HG03520 (cell line): ENCODE data around the gene MPPED2.

Experiments used
- ATAC-seq: cut with Tn5 transposase; IDR thresholded peaks from one replicate; pipeline ENCODE4 v1.9.1; 2021; ENCODE audit warnings: mild to moderate bottlenecking, moderate library complexity; ENCODE audit not compliant: unreplicated experiment

Gene MPPED2

DNA sequence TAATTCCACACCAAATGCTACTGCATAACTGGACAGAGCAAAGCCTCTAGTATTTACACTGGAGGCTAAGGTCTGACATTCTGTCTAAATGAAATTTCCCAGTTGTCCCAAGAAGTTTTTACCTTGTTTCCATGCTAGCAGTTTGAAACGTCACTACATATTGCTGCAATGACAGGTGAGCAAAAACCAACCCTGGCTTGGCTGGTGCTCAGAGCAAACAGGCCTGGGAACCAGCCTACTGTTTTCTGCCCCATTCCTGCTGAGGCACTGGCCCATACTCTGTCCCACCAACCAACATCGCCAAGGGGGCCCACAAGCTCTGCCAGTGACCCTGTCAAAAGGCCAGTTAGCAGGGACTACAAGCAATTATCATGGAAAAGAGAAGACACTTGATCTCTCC is 131.1 kb downstream of the MPPED2 start:
- no peak for ATAC-seq

DNA sequence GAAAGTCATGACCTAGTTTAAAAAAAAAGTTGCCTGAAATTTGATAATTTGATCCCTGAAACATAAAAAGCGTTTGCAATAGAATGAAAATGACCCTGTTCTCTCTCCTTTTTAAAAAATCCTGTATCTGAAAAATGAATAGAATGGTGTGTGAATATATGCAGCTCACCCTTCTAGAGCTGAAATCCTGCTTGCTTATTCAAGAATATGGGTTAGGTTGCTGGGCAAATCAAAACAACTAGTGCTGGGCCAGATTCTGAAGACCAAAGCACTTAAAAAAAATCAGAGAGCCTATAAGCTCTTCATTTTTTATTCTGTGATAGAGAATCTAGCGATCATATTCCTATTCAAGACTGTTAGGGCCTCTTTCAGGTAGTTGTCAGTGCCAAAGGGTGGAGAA is 131.6 kb downstream of the MPPED2 start:
- ATAC-seq, result no peak

DNA sequence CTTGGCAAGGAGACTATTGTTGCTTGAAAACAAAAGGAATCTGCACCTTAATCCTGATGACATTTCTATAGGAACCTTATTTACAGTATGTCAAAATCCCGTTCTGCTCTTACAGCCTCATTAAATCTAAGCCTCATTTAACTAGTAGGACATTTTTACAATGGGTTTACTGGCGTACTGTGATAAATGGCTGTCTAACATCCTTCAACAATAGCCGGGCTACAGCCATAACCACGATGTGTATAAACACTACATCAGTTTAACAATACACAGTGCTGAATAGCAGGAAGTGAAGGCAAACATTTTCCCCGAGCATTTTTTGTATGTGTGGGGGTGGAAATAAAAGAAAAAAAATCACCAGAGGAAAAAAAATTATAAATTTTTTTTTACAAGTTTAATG is 132.0 kb downstream of the MPPED2 start:
- ATAC-seq, result no peak

DNA sequence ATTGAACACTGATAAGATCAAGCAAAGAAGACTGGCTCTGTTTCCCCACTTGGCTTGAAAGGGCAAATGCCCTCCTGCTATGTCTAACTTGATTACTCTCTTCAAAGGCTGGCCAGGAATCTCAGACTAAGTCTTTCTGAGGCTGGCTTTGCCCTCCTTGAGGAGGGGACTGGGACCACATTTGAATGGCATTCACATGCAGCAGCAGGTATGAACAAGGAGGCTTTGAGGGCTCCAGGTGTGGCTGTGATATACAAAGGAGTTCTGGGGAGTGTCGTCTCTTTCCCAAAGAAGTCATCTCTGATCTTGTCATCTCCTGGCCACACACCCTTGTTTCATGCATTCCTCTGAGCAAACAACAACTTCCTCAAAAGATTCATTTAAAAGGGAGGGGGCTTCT is 132.4 kb downstream of the MPPED2 start:
- ATAC-seq, result no peak

DNA sequence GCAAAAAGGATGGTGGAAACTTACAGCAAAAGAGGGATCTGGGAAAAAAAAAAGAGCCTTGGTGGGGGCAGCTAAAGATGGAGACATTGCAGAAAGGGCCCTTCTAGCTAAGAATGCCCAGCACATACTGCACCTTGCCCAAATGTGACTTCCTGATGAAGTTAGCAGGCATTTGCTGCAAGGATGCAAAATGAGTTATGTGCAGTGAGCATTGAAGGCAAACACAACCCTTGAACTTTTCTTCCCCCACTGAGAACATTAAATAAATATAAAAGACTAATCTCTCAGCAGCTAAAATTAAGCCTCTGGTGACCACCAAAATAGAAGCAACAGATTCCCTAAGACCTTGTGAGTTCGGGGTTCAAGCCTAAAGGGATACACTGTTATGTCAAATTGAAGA is 133.3 kb downstream of the MPPED2 start:
- no peak for ATAC-seq

DNA sequence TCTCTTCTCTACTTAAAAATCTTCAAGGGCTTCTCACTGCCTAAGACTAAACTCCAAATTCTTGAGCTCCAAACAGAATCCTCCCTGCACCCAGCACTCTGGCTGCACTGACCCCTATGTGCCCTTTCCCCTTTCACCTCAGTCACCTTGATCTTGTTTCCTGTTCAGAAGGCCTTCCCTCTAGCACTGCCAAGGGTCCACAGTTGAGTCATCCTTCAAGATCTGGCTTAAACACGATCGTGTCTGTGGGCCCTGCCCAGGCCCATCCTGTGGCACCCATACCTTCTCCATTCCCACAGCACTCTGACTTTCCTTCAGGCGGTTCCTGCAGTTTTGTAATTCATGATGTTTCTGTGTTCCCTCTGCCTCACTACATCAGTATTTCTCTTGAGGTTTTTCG is 134.0 kb downstream of the MPPED2 start:
- ATAC-seq, result no peak

DNA sequence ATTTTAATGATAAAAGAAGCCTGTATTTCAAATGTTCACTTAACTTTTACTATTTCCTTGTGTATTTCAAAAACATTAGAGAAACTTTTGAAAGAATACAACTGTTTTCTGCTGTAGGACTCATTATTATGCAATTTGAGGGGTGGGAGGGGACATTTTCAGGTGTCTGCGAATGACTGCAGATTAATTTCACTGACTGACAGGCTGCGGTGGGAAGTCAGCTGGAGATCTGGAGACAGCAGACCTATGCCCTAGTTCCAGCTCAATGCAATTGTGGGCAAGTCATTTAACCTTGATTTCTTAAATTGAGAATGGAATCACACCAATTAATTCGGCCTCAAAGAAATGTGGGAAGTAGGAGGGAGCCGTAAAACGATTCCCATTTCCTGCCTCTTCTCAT is 134.5 kb downstream of the MPPED2 start:
- no peak for ATAC-seq

DNA sequence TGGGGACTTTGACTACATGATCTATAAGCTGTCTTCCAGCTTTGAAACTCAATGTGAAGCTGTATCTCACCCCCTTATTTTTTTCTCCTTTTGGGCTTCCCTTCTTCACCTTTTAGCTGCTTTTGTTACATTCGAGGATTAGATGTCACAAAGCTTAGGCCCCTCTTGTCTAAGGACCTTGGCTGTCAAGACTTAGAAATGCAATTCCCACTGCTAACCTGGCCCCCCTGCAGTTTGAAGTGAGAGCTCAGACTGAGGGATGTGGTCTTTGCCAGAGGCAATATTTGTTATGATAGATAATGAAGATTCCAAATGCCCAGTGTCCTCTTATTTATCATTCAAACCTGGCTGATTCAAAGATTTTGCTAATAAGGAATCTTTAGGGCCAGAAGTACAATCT is 135.0 kb downstream of the MPPED2 start:
- ATAC-seq, result no peak

DNA sequence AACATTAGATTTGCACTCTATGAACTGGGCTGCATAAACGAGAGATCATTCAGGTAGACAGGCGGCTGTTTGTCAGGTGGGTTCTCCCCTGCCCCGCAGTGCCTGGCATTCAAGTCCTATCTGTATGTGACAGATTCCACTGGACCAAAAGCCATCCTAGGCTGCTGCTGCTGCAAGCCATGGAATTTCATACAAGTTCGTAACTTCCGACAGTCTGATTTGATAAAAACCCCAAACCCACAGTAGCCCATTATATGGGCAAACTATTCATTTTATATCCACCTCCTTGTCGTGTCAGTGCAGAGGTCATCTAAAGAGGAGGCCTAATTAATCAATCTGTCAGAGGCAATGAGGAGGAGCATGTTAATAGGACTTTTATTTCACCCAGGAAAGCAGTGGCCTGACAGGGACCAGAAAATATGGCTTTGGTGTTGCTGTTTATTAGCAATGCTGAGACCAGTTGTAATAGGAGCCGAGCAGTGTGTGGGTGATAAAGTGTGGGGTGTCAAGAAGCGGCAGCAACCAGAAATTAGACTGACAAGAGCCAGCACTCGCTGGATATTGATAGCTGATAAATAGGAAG is 139.0 kb downstream of the MPPED2 start:
- no peak for ATAC-seq

DNA sequence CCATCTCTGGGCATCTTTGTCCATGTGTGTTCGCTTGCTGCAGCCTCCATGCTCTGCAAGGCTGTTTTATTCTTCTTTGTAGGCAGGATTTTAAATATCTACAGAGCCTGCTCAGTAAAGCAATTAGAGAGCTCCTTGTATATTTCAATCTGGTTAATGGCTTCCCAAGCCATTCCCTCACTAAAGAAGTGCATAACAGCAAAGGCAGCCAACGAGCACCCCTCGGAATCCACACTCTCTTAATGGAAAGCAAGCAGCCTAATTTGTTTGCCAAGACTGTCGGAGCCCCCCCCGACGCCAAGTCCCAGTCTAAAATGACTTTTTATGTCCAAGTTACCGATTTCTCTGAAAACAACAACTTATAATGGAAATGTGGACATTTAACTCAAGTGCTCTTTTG is 139.6 kb downstream of the MPPED2 start:
- ATAC-seq, result no peak

DNA sequence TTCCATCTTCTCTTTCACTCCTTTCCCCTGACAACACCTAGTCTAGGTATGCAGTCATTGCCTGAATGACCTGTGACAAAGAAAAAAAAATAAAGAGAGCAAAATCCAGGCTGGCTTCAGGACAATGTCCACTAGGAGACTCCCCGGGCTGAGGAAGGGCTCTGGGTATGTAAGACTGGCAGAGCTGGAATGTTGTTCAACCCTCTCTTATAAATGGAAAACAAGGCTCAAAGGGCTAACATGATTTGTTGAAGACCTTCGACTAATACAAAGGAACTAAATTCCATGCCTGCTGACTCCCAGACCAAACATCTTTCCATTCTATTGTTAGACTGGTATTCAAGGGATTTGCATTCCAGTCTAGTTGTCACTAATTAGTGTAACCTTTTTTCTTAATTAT is 141.1 kb downstream of the MPPED2 start:
- ATAC-seq, result no peak

DNA sequence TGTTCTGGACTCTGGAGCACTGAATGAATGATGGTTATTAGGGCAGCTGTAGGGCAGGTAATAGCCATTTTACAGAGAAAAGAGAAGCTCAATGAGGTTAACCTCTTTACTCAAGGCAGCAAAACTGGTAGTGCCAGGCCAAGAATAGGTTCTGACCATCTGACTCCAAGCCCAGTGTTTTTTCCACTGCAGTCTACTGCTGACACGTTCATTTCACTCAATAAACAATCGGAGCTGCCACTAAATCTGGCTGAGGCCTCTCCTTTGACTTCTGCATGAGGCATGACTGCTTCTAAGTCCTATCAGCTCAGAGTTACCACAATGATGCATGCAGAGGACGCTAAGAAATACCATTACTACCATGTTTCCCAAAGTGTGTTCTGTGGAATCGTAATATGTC is 145.6 kb downstream of the MPPED2 start:
- ATAC-seq, result no peak

DNA sequence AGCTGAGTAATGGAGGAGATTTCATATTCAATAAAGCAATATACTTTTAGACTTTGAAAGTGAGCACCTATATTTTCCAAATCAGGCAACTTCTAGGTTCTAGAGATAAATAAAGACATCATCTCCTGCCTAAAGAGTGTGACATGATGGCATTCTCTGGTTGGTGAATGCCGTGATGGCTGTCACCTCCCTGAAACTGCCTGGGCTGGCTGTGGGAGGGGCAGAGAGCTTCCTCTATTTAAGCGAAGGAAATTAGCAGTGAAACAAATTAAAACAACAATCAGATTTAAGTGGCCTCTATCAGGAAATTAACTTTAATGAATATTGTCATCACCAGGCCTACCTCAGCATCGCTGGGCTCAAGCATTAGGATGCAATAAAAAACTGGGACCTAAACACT is 149.4 kb downstream of the MPPED2 start:
- no peak for ATAC-seq

DNA sequence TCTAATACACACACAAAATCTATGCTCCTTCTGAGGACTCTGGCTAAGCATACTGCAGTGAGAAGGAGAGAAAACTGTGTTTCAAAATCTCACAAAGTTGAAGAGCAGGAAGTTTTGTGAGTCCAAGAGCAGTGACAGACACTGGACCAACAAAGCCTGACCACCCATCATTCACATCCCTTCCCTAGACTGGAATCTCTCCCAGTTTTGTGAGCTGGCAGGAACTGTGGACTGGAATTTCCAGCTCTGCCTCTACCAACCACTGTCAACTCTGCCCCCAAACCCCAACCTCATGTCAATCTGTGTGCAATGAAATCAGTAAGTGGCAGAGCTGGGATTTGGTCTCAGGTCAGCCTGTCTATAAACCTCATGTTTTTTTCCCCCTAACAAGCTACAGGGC is 150.7 kb downstream of the MPPED2 start:
- ATAC-seq, result no peak

DNA sequence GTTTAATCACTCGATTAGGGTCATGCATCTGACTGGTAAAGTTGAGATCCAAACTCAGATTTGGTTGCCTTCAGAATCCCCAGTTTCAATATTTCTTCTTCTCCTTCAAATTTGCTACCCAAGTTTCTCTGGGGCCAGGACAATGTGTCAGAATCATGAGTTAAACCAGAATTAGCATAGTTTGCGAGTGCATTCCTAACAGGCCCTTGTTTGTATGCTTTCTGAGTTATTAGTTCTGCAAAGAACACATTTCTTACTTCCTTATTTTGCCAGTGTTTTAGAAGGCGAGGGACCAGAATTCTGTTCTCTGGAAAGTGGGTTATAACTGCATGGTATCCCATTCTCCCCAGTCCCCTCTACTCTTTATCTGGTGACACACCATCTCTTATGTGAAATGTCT is 151.3 kb downstream of the MPPED2 start:
- ATAC-seq, result no peak

DNA sequence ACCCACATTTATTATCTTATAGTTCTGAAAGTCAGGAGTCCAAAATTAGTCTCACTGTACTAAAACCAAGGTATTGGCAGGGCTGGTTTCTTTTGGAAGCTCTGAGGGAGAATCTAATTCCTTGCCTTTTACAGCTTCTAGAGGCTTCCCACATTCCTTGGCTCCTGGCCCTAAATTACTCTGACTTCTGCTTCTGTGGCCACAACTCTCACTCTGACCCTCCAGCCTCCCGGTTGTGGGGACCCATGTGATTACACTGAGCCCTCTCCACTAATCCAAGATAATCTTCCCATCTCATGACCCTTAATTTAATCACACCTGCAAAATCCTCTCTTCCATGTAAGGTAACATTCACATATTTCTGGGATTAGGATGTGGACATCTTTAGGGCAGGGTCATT is 152.3 kb downstream of the MPPED2 start:
- ATAC-seq, result no peak

DNA sequence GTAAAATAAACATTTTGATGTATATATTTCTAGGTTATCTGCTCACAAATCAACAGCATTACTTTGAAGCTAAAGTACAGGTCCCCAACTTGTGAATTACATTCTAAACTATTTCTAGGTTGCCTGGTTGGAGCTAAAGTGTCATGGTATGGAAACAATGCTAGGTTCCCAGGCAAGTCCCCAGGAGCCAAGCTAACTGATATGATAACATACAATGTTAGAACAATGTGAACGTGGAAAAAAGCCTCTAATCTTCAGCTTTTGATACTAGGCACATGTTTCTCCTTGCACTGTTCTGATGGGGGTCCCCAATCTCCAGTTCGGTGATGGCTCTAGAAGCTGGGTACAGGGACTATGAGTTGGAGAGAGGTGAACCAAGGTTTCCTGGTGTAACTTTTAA is 153.4 kb downstream of the MPPED2 start:
- no peak for ATAC-seq

DNA sequence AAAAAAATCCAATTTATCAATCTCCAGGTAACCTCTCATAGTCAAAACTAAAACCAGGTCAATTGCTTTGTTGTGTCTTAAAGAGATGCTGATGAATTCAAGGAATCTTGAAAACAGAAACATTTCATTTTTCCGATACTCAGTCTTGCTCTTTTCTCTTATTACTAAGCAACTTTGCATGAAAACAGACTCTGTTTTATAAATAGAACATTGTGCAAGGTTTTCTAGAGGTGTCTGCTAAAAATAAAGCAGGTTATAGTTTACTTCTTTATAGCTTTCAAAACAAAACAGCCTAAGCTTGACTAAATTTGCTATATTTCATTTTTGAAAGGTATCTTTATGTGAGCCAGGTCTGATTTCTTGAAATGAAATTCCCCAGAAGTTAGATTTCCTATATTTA is 154.0 kb downstream of the MPPED2 start:
- no peak for ATAC-seq

DNA sequence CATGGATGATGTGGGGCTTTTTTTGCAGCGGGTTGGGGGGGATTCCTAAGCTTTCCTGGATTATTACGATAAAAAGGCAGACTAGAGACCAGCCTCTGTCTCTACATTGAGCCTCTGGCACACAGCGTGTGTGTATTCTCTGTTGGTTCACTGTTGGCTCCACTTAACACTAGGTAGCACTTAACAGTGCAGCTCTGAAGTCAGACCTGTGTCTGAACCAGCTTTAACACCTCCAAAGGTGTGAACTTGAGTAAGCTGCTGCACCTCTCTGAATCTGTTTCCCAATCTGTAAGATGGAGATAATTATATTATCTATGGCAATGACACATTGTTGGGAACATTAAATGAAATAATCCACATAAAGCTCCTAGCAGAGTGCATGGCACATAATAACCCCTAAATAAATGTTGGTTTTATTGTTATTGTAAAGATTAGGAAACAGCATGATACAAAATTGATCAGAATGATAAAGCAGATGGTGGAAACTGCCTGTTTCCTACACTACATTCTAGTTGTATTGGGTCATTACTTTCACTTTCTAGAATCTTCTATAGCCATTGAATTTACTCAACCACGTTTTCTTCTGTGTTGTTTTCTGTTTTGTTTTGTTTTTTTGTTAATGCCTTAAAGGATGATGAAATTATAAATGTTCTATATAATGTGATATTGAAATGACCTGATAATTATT is 154.9 kb downstream of the MPPED2 start:
- ATAC-seq, result no peak

DNA sequence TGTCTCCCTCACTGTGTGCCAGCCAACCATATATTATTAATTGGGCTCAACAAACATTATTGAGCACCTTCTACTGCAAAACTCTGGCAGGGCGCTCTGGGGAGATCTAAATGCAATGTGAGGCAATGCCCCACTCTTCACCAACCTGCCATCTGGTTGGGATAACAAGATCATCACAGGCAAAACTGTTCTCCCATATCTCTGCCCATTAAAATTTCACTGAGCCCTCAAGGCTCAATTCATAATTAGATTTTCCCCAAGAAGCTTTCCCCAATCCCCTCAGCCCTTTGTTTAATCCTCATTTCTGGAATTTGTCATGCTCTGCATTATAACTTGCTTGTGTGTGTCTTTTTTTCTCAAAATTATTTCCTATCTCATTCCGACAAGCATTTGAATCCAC is 156.6 kb downstream of the MPPED2 start:
- ATAC-seq, result no peak

DNA sequence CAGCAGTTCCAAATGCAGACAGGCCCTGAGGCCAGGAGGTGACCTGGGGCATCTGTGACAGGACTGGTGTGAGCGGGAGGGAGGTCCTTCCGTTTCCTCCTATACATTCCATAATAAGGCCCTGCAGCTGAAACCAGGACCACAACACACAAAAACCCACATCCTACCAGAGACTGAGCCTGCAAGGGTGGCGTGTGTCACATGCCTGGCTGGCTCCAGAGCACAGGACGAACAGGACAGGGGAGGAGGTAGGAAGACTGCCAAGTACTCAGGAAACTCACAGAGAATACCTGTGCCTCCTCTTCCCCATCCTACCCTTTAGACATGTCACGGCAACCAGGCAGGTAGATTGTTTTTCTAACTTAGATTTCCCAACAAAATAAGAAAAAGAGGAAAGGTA is 159.4 kb downstream of the MPPED2 start:
- ATAC-seq, result no peak

DNA sequence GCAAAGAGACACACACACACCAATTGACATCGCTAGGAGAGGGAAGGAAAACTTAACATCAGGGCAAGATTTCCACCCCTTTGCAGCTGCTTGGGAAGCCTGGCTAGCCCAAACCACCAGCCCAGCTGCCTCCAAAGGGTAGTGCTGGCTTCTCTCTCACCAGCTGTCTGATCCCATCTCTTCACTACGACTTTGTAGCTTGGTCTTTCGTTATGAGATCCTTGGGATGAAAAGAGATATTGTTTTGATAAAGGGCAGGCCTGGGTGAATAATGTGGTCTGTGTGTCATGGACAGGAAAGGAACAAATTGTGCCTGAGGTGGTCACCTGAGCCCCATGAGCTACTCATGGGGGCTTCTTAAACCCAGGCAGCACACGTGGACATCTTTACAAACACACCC is 161.3 kb downstream of the MPPED2 start:
- ATAC-seq, result no peak

DNA sequence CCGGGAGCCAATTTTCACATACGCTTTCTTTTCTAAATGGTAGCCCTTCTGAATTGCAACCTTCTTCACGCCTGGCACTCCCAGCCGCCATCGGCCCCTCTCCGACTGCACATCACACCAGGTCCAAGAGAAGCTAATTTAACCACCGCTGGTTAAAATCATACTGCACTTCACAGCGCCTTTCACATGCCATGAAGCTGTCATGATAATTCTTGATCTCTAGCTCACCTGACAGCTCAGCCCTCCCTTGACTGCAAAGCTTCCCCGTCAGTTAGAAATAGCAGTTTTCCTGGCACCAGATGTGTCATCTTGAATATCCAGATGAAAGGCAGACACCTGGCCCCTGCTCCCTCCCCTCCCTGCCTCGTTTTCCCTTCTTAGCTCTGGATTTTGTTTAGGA is 161.8 kb downstream of the MPPED2 start:
- no peak for ATAC-seq
